ENCODE measurements around the gene CARD10. TPM values are rescaled to one million over a fixed set of nuclear protein-coding genes. Genes with fewer than 3 reads are reported as not detected.

The CARD10 gene
- total RNA-seq, 1 donor from 2014 or later = 1.5 TPM

GRCh38 chr22:37497062-37497599 lies 22.1 kb downstream of the CARD10 start:
- peaks cover 11% of the 10 kb centered on the region for H3K4me1 ChIP-seq
- DNase-seq (ENCODE audit: low spot score) = no peak
- no peaks in the 10 kb centered on the region for H4K20me1 ChIP-seq (ENCODE audit: low read depth)
- Mint-ChIP-seq H3K27ac (peak overlapping the region; percentile 57), H3K27me3 (ENCODE audit: insufficient read depth, low read depth) (peaks cover 22% of the 10 kb centered on the region), H3K4me1 (peaks cover 48% of the 10 kb centered on the region), H3K9me3 (no peaks in the 10 kb centered on the region), H3K4me3 (no peak overlapping the region), H3K36me3 (peaks cover 2% of the 10 kb centered on the region)
- no peak overlapping the region for H3K4me3 ChIP-seq
- no peak for TF ChIP-seq EZH2phosphoT487 (IDR thresholded peaks at IDR 0.05)
- TF ChIP-seq CTCF (IDR thresholded peaks at IDR 0.05) = no peak
- TF ChIP-seq EZH2 (IDR thresholded peaks at IDR 0.05) = no peak
- H3K27ac ChIP-seq = no peak overlapping the region
- no peaks in the 10 kb centered on the region for H3K27me3 ChIP-seq
- H2AFZ ChIP-seq (replicated peaks) = no peak overlapping the region
- H3K9me3 ChIP-seq (ENCODE audit: low read depth) = no peaks in the 10 kb centered on the region
- H3K36me3 ChIP-seq = no peaks in the 10 kb centered on the region
- no peaks in the 10 kb centered on the region for H3F3A ChIP-seq (ENCODE audit: low read depth)
- no peak overlapping the region for H3K9ac ChIP-seq
- H3K79me2 ChIP-seq (ENCODE audit: low read depth) = no peaks in the 10 kb centered on the region
- no peak overlapping the region for H3K4me2 ChIP-seq

- Mint-ChIP-seq H3K27ac (no peak overlapping the region), H3K4me3 (no peak overlapping the region), H3K36me3 (peaks cover 2% of the 10 kb centered on the region), H3K4me1 (peaks cover 45% of the 10 kb centered on the region), H3K9me3 (no peaks in the 10 kb centered on the region), H3K27me3 (ENCODE audit: insufficient read depth, low read depth) (peaks cover 23% of the 10 kb centered on the region)
- H3K4me1 ChIP-seq = peaks cover 11% of the 10 kb centered on the region
- no peaks in the 10 kb centered on the region for H3F3A ChIP-seq (ENCODE audit: low read depth)
- H3K27ac ChIP-seq = no peak overlapping the region
- no peak overlapping the region for H3K9ac ChIP-seq
- no peak overlapping the region for H3K4me2 ChIP-seq
- no peaks in the 10 kb centered on the region for H3K36me3 ChIP-seq
- no peaks in the 10 kb centered on the region for H4K20me1 ChIP-seq (ENCODE audit: low read depth)
- H3K9me3 ChIP-seq (ENCODE audit: low read depth) = no peaks in the 10 kb centered on the region
- TF ChIP-seq CTCF (IDR thresholded peaks at IDR 0.05) = no peak
- TF ChIP-seq EZH2 (IDR thresholded peaks at IDR 0.05) = no peak
- no peak for TF ChIP-seq EZH2phosphoT487 (IDR thresholded peaks at IDR 0.05)
- H3K4me3 ChIP-seq = no peak overlapping the region
- no peaks in the 10 kb centered on the region for H3K27me3 ChIP-seq
- DNase-seq (ENCODE audit: low spot score) = peak; percentile 63
- no peaks in the 10 kb centered on the region for H3K79me2 ChIP-seq (ENCODE audit: low read depth)
- H2AFZ ChIP-seq (replicated peaks) = no peak overlapping the region
These were observed 22.6 kb downstream of the CARD10 start for GRCh38 chr22:37496651-37497050.

- peaks cover under 1% of the 10 kb centered on the region for H3K4me1 ChIP-seq
- H3K4me1 Mint-ChIP-seq = peaks cover 31% of the 10 kb centered on the region
- no peaks in the 10 kb centered on the region for H3K9me3 Mint-ChIP-seq
- no peak overlapping the region for H3K9ac ChIP-seq
- H3K27me3 ChIP-seq = no peaks in the 10 kb centered on the region
- no peak overlapping the region for H3K4me3 ChIP-seq
- no peak overlapping the region for H3K4me3 Mint-ChIP-seq
- H3K9me3 ChIP-seq (ENCODE audit: low read depth) = no peaks in the 10 kb centered on the region
- H3K36me3 ChIP-seq = no peaks in the 10 kb centered on the region
- H3K27ac Mint-ChIP-seq = no peak overlapping the region
- H3K36me3 Mint-ChIP-seq = peaks cover 2% of the 10 kb centered on the region
- H2AFZ ChIP-seq (replicated peaks) = no peak overlapping the region
- no peak for DNase-seq (ENCODE audit: low spot score)
- H3F3A ChIP-seq (ENCODE audit: low read depth) = no peaks in the 10 kb centered on the region
- no peak overlapping the region for H3K4me2 ChIP-seq
- H3K27ac ChIP-seq = no peak overlapping the region
- no peaks in the 10 kb centered on the region for H3K79me2 ChIP-seq (ENCODE audit: low read depth)
- TF ChIP-seq CTCF (IDR thresholded peaks at IDR 0.05) = no peak
- TF ChIP-seq EZH2 (IDR thresholded peaks at IDR 0.05) = no peak
- peaks cover 17% of the 10 kb centered on the region for H3K27me3 Mint-ChIP-seq (ENCODE audit: insufficient read depth, low read depth)
- H4K20me1 ChIP-seq (ENCODE audit: low read depth) = no peaks in the 10 kb centered on the region
These were observed 25.2 kb downstream of the CARD10 start for GRCh38 chr22:37493979-37494378.

Measured in neural progenitor cell (in vitro differentiated cells).